Endothelial cell of umbilical vein (primary cell): ENCODE measurements around the gene MPG. TPM values are rescaled to one million over a fixed set of nuclear protein-coding genes. Genes with fewer than 3 reads are reported as not detected.

Source experiments
- BruUV-seq: library from RNA; stranded (reverse); fragments of 400-500 nt; replicated peaks from 2 replicates; lab custom pipeline; 2021; lab: Mats Ljungman, UMichigan
- CTCF ChIA-PET: fragments of 300-600, 350-600 bp; sonication (Branson Sonifier 250); formaldehyde crosslinking; loops from one replicate; lab custom pipeline; 2021; ENCODE audit warnings: antibody characterized with exemption, inconsistent platforms; lab: Charles Lee
- POLR2A ChIA-PET: fragments of 300-600, 350-600 bp; sonication (Branson Sonifier 250); formaldehyde crosslinking; loops from one replicate; lab custom pipeline; 2021; ENCODE audit warnings: antibody characterized with exemption, inconsistent platforms; lab: Charles Lee
- DNase-seq: peaks from one replicate; pipeline ENCODE4 v3.0.0-alpha.2; 2011; ENCODE audit warnings: low read depth, low spot score
- FAIRE-seq: peaks from 2 replicates; lab custom pipeline; 2011; peaks lifted over from hg19 to GRCh38; lab: Jason Lieb, UNC
- H2AFZ ChIP-seq: 2 replicates; pipeline ENCODE4 v1.6.0; 2012; ENCODE audit warnings: low read depth, low read length, control low read depth, inconsistent platforms
- H3K27ac ChIP-seq: 2 replicates; pipeline ENCODE4 v1.5.1; 2011; ENCODE audit warnings: low read depth, mild to moderate bottlenecking, control low read depth, low read length, moderate library complexity; ENCODE audit not compliant: insufficient read depth
- H3K27me3 ChIP-seq, 2 experiments: 2 replicates each; pipeline versions ENCODE4 v1.6.0 to v1.6.1; 2011; ENCODE audit warnings: low read length in 2 of 2, mixed read lengths in 1 of 2; ENCODE audit not compliant: control insufficient read depth in 2 of 2, insufficient read depth in 2 of 2
- H3K36me3 ChIP-seq, 2 experiments: 2 replicates in 1 of 2; 3 replicates in 1 of 2; pipeline ENCODE4 v1.5.1; 2011; ENCODE audit warnings: low read length in 2 of 2, mild to moderate bottlenecking in 1 of 2, moderate library complexity in 1 of 2; ENCODE audit not compliant: control insufficient read depth in 2 of 2, insufficient read depth in 2 of 2; ENCODE audit errors: extremely low read depth in 1 of 2
- H3K4me1 ChIP-seq: 3 replicates; pipeline ENCODE4 v1.5.1; 2011; ENCODE audit warnings: mild to moderate bottlenecking, low read length; ENCODE audit not compliant: control insufficient read depth, insufficient read depth; ENCODE audit errors: extremely low read depth
- H3K4me2 ChIP-seq: 2 replicates; pipeline ENCODE4 v1.6.1; 2011; ENCODE audit warnings: low read length, control low read depth, mixed read lengths; ENCODE audit not compliant: insufficient read depth
- H3K4me3 ChIP-seq, 3 experiments: fragments of 200-600 bp in 1 of 3; sonication (generic), shearing (Covaris generic) in 1 of 3; replicated peaks in 1 of 3; 2 replicates each; pipeline ENCODE4 v1.5.1; 2011 to 2016; ENCODE audit warnings: control low read depth in 3 of 3, low read length in 3 of 3, mild to moderate bottlenecking in 2 of 3, inconsistent platforms in 1 of 3, low read depth in 1 of 3, moderate library complexity in 1 of 3; ENCODE audit not compliant: insufficient read depth in 1 of 3
- H3K79me2 ChIP-seq: 2 replicates; pipeline ENCODE4 v1.6.0; 2012; ENCODE audit warnings: low read length, inconsistent platforms; ENCODE audit not compliant: control insufficient read depth, insufficient read depth
- H3K9ac ChIP-seq: replicated peaks from 2 replicates; pipeline ENCODE3; 2011; ENCODE audit warnings: low read length, control low read depth; ENCODE audit not compliant: insufficient read depth; ENCODE audit errors: extremely low read depth
- H3K9me1 ChIP-seq: replicated peaks from 3 replicates; pipeline ENCODE4 v1.6.0; 2011; ENCODE audit warnings: mild to moderate bottlenecking, low read length; ENCODE audit not compliant: control insufficient read depth, insufficient read depth; ENCODE audit errors: extremely low read depth
- H3K9me3 ChIP-seq: replicated peaks from 2 replicates; pipeline ENCODE4 v1.5.1; 2012; ENCODE audit warnings: low read length, inconsistent platforms; ENCODE audit not compliant: control insufficient read depth, insufficient read depth
- H4K20me1 ChIP-seq: replicated peaks from 2 replicates; pipeline ENCODE3; 2011; ENCODE audit warnings: mild to moderate bottlenecking, low read length; ENCODE audit not compliant: control insufficient read depth, insufficient read depth; ENCODE audit errors: extremely low read depth
- CTCF ChIP-seq, 2 donors: IDR thresholded peaks; 1 replicate in 1 of 2; 2 replicates in 1 of 2; pipeline ENCODE4 v1.5.1; 2011; ENCODE audit warnings: low read length in 2 of 2, mild to moderate bottlenecking in 2 of 2, moderate library complexity in 2 of 2, control low read depth in 1 of 2, inconsistent platforms in 1 of 2, low read depth in 1 of 2; ENCODE audit not compliant: insufficient read depth in 1 of 2; ENCODE audit errors: extremely low read depth in 1 of 2
- EZH2 ChIP-seq: IDR thresholded peaks from 2 replicates; pipeline ENCODE4 v1.6.1; 2012; ENCODE audit warnings: borderline replicate concordance, low read depth, mild to moderate bottlenecking, moderate library complexity, low read length, inconsistent platforms; ENCODE audit not compliant: severe bottlenecking
- FOS ChIP-seq: IDR thresholded peaks from 2 replicates; pipeline ENCODE4 v1.6.1; 2011; ENCODE audit warnings: mild to moderate bottlenecking, low read length, moderate library complexity, borderline replicate concordance; ENCODE audit not compliant: insufficient read depth
- GATA2 ChIP-seq: IDR thresholded peaks from 2 replicates; pipeline ENCODE4 v1.7.0; 2011; ENCODE audit warnings: low read depth, mild to moderate bottlenecking, moderate library complexity, mixed read lengths, low read length; ENCODE audit not compliant: insufficient read length, insufficient read depth
- JUN ChIP-seq: IDR thresholded peaks from 2 replicates; pipeline ENCODE4 v1.6.1; 2011; ENCODE audit warnings: borderline replicate concordance, low read depth; ENCODE audit not compliant: insufficient read length, insufficient read depth
- MYC ChIP-seq: IDR thresholded peaks from one replicate; pipeline ENCODE4 v1.6.1; 2011; ENCODE audit warnings: mild to moderate bottlenecking, low read depth, low read length
- POLR2A ChIP-seq: IDR thresholded peaks from 2 replicates; pipeline ENCODE4 v1.6.1; 2012; ENCODE audit warnings: low read depth, mild to moderate bottlenecking, control low read depth, low read length
- POLR2AphosphoS5 ChIP-seq: IDR thresholded peaks from 2 replicates; pipeline ENCODE4 v1.6.1; 2012; ENCODE audit warnings: low read depth, mild to moderate bottlenecking, control low read depth, low read length, moderate library complexity; ENCODE audit not compliant: insufficient read depth
- dilution Hi-C: fragments of 300-500 bp; cut with MboI; formaldehyde crosslinking; loops from one replicate; pipeline ENCODE4 v1.15.0; 2019; ENCODE audit warnings: low sequenced_read_pairs; ENCODE audit not compliant: extremely low pct_ligation_motif_present
- intact Hi-C: fragments of 100-400 bp; cut with micrococcal nuclease; formaldehyde crosslinking; loops from one replicate; pipeline ENCODE4 v1.10.0; 2022
- polyA plus RNA-seq, 4 experiments: library from polyadenylated mRNA; depleted of rRNA in 3 of 4; stranded (reverse) in 3 of 4; unstranded in 1 of 4; fragments of >200 nt; gene quantifications; 2 replicates each; pipeline versions ENCODE4 v1.2.1 to v1.2.3, GENCODE V29; 2011 to 2012; ENCODE audit warnings: missing spikeins in 1 of 4
- total RNA-seq: library from RNA; stranded (reverse); gene quantifications from 2 replicates; pipeline ENCODE4 v1.2.3, GENCODE V29; 2021
- TF ChIP-seq, protein P1 (sequence below): IDR thresholded peaks from 2 replicates; pipeline ENCODE4 v1.6.1; 2011; ENCODE audit not compliant: insufficient read depth, insufficient read length

Gene MPG
- total and polyA plus RNA-seq, 2 donors (not counting 3 experiments of a cell fraction or from before 2014, with no cell fraction given) = 70.5 to 140 TPM

GRCh38 chr16:101586-101985, 23.6 kb downstream of the MPG start:
- Histone ChIP-seq H4K20me1 (no peaks in the 10 kb centered on the region), H3K36me3 (peaks cover 0 to 9% of the 10 kb centered on the region in 2 experiments), H3K27ac (no peak overlapping the region), H3K79me2 (no peaks in the 10 kb centered on the region), H3K4me1 (peaks cover 5% of the 10 kb centered on the region), H3K9ac (no peak overlapping the region), H3K9me3 (no peaks in the 10 kb centered on the region), H3K4me2 (no peak overlapping the region), H2AFZ (no peak overlapping the region), H3K27me3 (no peaks in the 10 kb centered on the region), H3K4me3 (no peak overlapping the region), H3K9me1 (no peaks in the 10 kb centered on the region)
- BruUV-seq = no TSS peak
- CTCF ChIA-PET = interaction anchor here (1.4 to 1.9 kb wide), 2 partner anchors 36 to 79 kb away, joined by 5 to 7 read pairs; partner anchors contain the start of gene HBQ1
- DNase-seq = no peak
- POLR2A ChIA-PET = no interaction called here
- TF ChIP-seq JUN = no peak
- TF ChIP-seq, protein P1, sequence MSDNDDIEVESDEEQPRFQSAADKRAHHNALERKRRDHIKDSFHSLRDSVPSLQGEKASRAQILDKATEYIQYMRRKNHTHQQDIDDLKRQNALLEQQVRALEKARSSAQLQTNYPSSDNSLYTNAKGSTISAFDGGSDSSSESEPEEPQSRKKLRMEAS = no peak
- TF ChIP-seq POLR2A = no peak
- TF ChIP-seq EZH2 = no peak
- TF ChIP-seq FOS = no peak
- TF ChIP-seq GATA2 = no peak
- TF ChIP-seq MYC = no peak
- TF ChIP-seq POLR2AphosphoS5 = no peak
- no peak for TF ChIP-seq CTCF (IDR thresholded peaks at IDR 0.05; ENCODE audit: extremely low read depth in 1 of 2, insufficient read depth in 1 of 2, low read depth in 1 of 2, low read length in 2 of 2)
- dilution Hi-C loops (no loop called here), intact Hi-C loops (no loop called here)
- no peak for FAIRE-seq
